MCF 10A (cell line): ENCODE results near the gene DMKN. TPM values are rescaled to one million over a fixed set of nuclear protein-coding genes. Genes with fewer than 3 reads are reported as not detected.

ENCODE experiments used
- BruUV-seq: library from RNA; stranded (reverse); fragments of 400-500 nt; replicated peaks from 2 replicates; lab custom pipeline; 2021; lab: Mats Ljungman, UMichigan
- CTCF ChIA-PET: fragments of 300-600 bp; sonication (Branson Sonifier 250); formaldehyde crosslinking; extraction: SDS; loops from one replicate; lab custom pipeline; 2021; ENCODE audit warnings: antibody characterized with exemption, inconsistent platforms; lab: Yijun Ruan, JAX
- POLR2A ChIA-PET: fragments of 300-600, 350-650 bp; sonication (Branson Sonifier 250); formaldehyde crosslinking; extraction: SDS; loops from one replicate; lab custom pipeline; 2020; ENCODE audit warnings: antibody characterized with exemption, inconsistent platforms; lab: Yijun Ruan, JAX
- DNase-seq: peaks from one replicate; pipeline ENCODE4 v3.0.0-alpha.2; 2018; ENCODE audit not compliant: unreplicated experiment
- H3K27ac Mint-ChIP-seq: one replicate; pipeline ENCODE4 v1.8.0; 2022; ENCODE audit warnings: mild to moderate bottlenecking, low read depth, mixed read lengths; ENCODE audit not compliant: unreplicated experiment
- H3K27me3 Mint-ChIP-seq: one replicate; pipeline ENCODE4 v1.8.0; 2022; ENCODE audit warnings: mixed read lengths; ENCODE audit not compliant: insufficient read depth, unreplicated experiment
- H3K36me3 Mint-ChIP-seq: one replicate; pipeline ENCODE4 v1.8.0; 2022; ENCODE audit warnings: mild to moderate bottlenecking, moderate library complexity, mixed read lengths; ENCODE audit not compliant: insufficient read depth, unreplicated experiment
- H3K4me1 Mint-ChIP-seq: one replicate; pipeline ENCODE4 v1.8.0; 2022; ENCODE audit warnings: mixed read lengths; ENCODE audit not compliant: insufficient read depth, unreplicated experiment
- H3K4me3 Mint-ChIP-seq: one replicate; pipeline ENCODE4 v1.8.0; 2022; ENCODE audit warnings: mild to moderate bottlenecking, moderate library complexity, mixed read lengths; ENCODE audit not compliant: unreplicated experiment
- H3K9me3 Mint-ChIP-seq: one replicate; pipeline ENCODE4 v1.8.0; 2022; ENCODE audit warnings: mixed read lengths; ENCODE audit not compliant: unreplicated experiment
- intact Hi-C: fragments of 100-400 bp; cut with micrococcal nuclease; formaldehyde crosslinking; loops from 2 replicates; pipeline ENCODE4 v1.14.1; 2022
- total RNA-seq: library from RNA; stranded (reverse); gene quantifications from 2 replicates; pipeline ENCODE4 v1.2.3, GENCODE V29; 2022
- TF ChIP-seq, protein P1 (sequence below): fragments of 200-600 bp; IDR thresholded peaks from one replicate; pipeline ENCODE4 v1.8.0; 2022; ENCODE audit warnings: antibody characterized with exemption, mild to moderate bottlenecking; ENCODE audit not compliant: unreplicated experiment

The DMKN gene
- total RNA-seq, 1 experiment from 2014 or later, result 90.7 TPM

DNA sequence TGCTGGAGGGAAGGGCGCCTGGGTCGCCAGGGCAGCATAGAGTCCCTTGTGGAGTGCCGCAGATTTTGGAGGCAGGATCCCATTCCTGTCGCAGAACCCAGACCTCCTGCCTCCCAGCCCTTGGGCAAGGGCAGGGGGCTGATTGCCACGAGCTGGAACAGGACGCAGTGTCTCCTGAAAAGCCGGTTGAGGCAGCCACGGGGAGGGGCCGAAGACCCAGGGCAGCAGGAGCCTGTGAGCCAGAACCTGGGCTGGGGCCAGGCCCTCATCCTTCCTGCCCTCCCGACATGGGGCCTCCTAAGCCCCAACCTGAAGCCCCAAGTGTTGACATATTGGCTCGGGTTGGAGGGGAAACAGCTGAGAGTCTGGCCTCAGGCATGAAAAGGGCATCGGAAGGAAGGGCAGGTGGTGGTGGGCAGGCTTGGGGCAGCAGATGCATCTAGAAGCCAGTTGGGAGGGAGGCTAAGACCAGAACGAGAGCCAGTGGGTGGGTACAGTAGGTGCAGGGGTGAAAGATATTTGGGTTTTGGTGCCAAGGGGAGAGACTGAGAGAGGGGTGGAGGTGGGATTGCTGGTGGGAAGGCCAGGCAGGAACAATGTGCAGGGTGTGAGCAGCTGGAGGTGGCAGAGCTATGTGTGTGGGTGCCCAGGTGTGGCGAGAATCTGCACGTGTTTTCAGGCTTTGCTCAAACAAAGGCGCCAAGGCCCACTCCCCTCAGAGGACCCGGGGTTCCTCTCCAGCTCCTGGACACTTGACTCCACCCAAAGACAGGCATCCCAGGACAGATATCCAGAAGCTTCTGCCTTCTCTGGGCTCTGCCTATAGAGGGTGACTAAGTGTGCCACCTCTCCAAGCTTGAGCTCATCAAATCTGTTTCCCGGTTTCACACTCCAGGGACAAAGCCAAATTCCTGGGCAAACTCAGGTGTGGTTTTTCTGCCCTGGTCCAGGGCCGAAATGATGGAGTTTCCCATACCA, 16.1 kb upstream of the DMKN start:
- CTCF ChIA-PET, result interaction anchor here (0.6 to 1.8 kb wide), 3 partner anchors 19 to 52 kb away, joined by 3 to 7 read pairs (median 3); no protein-coding TSS in a partner anchor
- no peaks in the 10 kb centered on the region for H3K9me3 Mint-ChIP-seq
- H3K36me3 Mint-ChIP-seq, result peaks cover 5% of the 10 kb centered on the region
- POLR2A ChIA-PET, result no interaction called here
- no peak overlapping the region for H3K27ac Mint-ChIP-seq
- H3K4me1 Mint-ChIP-seq, result peaks cover 17% of the 10 kb centered on the region
- DNase-seq, result no peak
- no TSS peak for BruUV-seq
- TF ChIP-seq, protein P1, sequence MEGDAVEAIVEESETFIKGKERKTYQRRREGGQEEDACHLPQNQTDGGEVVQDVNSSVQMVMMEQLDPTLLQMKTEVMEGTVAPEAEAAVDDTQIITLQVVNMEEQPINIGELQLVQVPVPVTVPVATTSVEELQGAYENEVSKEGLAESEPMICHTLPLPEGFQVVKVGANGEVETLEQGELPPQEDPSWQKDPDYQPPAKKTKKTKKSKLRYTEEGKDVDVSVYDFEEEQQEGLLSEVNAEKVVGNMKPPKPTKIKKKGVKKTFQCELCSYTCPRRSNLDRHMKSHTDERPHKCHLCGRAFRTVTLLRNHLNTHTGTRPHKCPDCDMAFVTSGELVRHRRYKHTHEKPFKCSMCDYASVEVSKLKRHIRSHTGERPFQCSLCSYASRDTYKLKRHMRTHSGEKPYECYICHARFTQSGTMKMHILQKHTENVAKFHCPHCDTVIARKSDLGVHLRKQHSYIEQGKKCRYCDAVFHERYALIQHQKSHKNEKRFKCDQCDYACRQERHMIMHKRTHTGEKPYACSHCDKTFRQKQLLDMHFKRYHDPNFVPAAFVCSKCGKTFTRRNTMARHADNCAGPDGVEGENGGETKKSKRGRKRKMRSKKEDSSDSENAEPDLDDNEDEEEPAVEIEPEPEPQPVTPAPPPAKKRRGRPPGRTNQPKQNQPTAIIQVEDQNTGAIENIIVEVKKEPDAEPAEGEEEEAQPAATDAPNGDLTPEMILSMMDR, result no peak
- intact Hi-C loops, result no loop called here
- no peak overlapping the region for H3K4me3 Mint-ChIP-seq
- H3K27me3 Mint-ChIP-seq, result peaks cover 24% of the 10 kb centered on the region

DNA sequence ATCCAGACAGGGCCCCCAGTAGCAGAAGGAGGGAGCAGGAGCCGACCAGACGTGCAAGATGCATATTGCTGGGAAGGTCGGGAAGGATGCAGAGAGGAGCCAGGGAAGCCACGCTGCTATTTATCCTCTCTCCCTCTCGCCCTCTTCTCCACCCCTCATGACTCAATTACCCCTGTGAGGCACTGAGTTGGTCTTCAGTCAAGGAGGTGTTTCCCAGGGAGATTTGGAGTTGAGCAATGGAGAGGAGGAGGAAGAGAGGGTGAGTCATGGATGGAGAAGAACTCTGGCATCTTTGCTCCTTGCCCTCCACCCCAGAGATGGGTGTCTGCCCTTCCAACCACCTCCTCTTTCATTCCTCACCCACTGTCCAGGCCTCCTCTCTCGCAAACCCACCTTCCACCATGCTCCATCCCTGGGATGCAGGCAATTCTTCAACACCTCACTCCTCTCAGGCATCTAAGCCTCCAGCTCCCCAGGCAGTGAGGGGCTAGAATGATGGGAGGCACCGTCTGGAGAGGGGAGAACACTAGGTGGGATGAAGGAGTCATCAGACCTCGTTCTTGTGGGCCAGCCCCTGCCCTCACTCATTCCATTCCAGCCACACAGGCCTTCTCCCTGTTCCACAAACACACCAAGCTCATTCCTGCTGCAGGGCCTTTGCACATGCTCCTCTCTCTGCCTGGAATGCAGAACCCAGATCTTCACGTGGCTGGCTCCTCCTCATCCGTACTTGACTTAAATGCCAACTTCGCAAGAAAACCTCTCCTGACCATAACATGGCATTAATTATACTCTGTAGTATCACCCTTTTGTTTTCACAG, 15.0 kb upstream of the DMKN start, which contains the start of gene SBSN:
SBSN (minus strand) TSS at position 94 of the 821 bp plus-strand sequence; CDS start at position 64, 30 bp downstream.
- Mint-ChIP-seq H3K4me1 (peaks cover 17% of the 10 kb centered on the region), H3K36me3 (peaks cover 5% of the 10 kb centered on the region), H3K9me3 (no peaks in the 10 kb centered on the region), H3K27me3 (peaks cover 24% of the 10 kb centered on the region), H3K27ac (no peak within 1 kb of the TSS), H3K4me3 (no peak within 1 kb of the TSS)
- ChIA-PET CTCF (interaction anchor here (0.6 to 1.8 kb wide), 2 partner anchors 20 to 269 kb away, joined by 5 to 7 read pairs; no protein-coding TSS in a partner anchor), POLR2A (no interaction called here)
- TF ChIP-seq, protein P1, result no peak
- DNase-seq, result peak; percentile 89
- BruUV-seq, result no TSS peak
- intact Hi-C loops, result no loop called here

DNA sequence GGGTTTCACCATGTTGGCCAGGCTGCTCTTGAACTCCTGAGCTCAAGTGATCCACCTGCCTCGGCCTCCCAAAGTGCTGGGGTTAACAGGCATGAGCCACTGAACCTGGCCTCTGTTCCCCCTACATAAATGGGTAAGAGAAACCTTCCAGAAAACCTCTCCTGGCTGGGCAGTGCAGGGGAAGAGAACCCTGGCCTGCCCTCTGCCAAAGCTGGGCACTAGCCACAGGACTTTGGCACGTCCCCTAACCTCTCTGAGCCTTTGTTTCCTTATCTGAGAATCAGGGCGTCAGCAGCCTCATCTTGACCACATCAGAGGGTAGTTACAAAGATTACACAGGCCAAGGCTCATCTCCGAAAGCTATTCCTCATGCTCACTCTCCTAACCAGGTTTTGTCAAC, 12.4 kb upstream of the DMKN start:
- POLR2A ChIA-PET, result no interaction called here
- peaks cover 2% of the 10 kb centered on the region for H3K27me3 Mint-ChIP-seq
- peaks cover 17% of the 10 kb centered on the region for H3K4me1 Mint-ChIP-seq
- TF ChIP-seq, protein P1, result no peak
- H3K27ac Mint-ChIP-seq, result no peak overlapping the region
- H3K4me3 Mint-ChIP-seq, result no peak overlapping the region
- peaks cover 5% of the 10 kb centered on the region for H3K36me3 Mint-ChIP-seq
- H3K9me3 Mint-ChIP-seq, result no peaks in the 10 kb centered on the region
- no peak for DNase-seq
- CTCF ChIA-PET, result interaction anchor here (1.0 kb wide), 1 partner anchor 16 kb away, joined by 6 read pairs; no protein-coding TSS in a partner anchor
- intact Hi-C loops, result no loop called here
- BruUV-seq, result no TSS peak
